HG02588 (cell line): ENCODE results near the gene TPH2.

ENCODE experiments used
- ATAC-seq: cut with Tn5 transposase; IDR thresholded peaks from one replicate; pipeline ENCODE4 v1.9.1; 2021; ENCODE audit warnings: mild to moderate bottlenecking, moderate library complexity; ENCODE audit not compliant: unreplicated experiment

TPH2 gene

DNA sequence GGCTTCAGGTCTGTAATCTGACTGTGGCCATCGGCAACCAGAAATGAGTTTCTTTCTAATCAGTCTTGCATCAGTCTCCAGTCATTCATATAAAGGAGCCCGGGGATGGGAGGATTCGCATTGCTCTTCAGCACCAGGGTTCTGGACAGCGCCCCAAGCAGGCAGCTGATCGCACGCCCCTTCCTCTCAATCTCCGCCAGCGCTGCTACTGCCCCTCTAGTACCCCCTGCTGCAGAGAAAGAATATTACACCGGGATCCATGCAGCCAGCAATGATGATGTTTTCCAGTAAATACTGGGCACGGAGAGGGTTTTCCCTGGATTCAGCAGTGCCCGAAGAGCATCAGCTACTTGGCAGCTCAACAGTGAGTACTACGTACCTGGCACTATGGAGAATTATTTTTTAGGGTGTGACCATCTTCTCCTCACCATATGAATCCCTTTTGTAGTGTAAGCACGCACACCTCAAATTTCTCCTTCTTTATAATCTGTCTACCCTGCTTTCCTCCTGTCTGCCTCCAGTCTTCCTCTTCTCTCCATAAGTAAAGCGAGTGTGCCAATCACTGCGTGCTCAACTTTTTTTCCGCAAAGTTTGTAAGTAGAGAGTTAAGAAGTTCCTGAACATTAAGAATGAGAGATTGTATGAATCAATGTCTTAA lies at the start of gene TPH2:
TPH2 (plus strand) TSS at position 118 of the 658 bp plus-strand sequence; CDS start at position 260, 142 bp downstream.
- no peak for ATAC-seq

DNA sequence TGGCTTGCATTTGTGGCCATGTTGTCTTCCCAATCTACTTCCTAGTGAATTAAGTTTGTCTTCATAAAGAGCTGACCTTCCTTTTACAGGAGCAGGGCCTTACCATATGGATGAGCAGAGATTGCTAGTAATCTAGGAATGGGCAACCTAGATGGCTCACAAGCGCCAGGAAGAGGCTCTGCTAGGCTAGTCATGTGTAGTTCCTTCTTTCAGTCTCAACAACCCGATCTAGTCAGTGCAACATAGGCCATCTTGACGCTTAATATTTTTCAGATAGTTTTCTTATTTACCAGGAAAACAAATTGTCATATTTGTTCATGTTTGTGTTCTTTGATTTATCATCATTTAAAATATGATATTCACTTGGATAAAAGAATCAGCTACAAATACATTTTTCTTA lies 48.2 kb upstream of the TPH2 start:
- ATAC-seq: no peak

DNA sequence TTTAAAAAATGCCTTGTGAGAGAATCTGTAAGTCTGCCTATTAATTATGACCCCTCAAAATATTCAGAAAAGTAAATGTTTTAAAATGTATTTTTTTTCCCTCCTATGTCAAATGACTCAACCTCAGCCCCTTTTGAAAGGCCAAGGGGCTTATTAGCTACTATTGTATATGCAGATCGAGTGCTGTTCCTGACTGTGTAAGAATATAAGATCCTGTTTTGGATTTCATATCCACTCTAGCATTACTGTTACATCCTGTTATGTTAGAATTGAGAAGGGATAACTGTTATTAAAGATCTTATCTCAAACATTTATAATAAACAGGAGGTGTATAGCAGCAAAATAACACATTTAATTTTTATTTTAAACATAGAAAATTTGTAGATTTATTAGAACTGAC lies 46.6 kb upstream of the TPH2 start:
- ATAC-seq: no peak

DNA sequence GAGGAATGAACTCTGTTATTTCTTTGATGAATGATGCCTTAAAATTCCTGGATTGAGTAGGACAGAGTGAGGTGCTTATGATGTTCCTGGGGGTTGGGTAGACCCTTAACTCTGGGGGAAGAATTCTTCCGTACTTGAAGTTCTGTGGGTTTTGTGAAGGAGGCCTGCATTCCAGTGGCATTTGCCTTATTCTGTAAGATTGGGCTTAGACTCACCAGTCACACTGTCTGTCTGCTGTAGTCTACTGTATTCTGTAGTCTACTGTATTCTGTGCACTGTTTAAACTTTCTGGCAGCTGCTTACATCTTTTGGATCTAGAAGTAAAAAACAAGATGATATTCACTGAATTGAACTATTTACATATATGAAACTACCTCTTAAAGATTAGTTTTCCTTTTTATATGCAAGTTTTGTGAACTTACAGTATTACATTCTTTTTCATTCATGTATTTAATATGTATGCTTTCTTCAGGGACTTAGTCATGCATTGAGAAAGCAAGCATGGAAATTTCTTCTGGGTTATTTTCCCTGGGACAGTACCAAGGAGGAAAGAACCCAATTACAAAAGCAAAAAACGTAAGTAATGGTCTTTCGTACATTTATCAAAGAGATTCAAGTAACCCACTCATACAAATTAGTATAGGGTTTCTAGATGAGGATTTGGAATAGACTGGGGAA lies 42.3 kb upstream of the TPH2 start:
- ATAC-seq: no peak

DNA sequence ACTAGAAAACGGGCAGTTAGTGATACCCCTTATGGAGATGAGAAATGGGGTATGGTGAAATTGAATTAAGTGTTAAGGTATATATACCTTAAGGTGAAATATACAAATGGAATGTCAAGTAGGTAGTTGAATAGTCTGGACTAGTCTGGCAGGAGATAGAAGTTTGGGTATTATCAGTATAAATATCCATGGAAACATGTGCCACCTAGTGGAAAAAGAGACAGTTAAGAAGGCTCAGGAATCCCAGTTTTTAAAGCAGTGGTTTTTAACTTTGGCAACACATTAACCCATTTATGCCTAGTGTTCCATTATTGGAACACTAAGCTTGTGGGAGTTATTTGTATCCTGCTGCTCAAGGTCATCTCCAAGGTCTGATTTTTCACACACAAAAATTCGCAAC lies 38.6 kb upstream of the TPH2 start:
- no peak for ATAC-seq

DNA sequence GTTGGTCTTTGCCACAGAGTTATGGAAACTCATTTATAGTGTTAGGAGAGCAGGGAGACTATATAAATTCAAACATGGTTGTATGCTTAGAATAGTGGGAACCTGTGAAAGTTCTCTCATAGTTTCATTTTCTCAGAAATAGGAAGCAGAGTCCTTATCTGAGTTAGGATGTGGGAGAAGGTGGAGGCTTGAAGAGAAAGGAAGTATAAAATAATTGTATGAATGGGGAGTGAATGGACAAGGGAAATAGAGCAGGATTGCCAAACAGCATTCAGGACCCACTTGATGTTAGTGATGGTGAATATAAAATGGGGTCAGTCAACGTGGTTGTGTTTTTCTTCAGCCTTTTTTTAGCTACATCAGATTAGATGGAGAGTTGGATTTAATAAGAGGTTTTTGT lies 34.0 kb upstream of the TPH2 start:
- ATAC-seq: no peak

DNA sequence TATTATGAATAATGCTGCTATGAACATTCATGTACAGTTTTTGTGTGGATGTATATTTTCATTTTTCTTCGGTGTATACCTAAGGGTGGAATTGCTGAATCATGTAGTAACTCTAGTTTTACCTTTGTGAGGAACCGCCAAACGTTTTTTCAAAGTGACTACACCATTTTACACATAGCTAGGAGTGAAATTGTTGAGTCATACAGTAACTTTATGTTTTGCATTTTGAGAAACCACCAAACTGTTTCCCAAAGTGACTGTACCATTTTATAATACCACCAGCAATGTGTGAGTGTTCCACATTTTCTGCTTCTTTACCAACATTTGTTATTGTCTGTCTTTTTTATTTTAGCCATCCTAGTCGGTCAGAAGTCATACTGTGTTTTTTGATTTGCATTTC lies 3.1 kb upstream of the TPH2 start:
- ATAC-seq: peak; percentile 91

DNA sequence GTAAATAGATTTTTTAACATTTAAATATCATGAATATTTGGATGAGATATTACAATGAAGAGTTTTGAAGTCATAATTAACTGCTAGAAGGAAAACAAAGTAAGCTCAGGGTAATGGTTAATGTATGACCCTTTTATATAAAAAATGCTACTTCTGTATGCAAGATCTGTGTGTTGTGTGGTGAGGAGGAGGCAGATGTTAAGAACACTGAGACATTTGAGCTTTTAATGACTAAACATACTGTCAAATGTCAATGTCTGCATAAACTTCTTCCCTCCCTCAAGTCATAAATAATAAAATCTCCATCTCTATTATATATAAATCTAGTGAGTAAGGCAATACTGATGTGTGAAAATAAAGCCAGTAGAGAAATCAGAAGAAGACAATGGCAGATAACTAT lies 1.4 kb downstream of the TPH2 start:
- no peak for ATAC-seq

DNA sequence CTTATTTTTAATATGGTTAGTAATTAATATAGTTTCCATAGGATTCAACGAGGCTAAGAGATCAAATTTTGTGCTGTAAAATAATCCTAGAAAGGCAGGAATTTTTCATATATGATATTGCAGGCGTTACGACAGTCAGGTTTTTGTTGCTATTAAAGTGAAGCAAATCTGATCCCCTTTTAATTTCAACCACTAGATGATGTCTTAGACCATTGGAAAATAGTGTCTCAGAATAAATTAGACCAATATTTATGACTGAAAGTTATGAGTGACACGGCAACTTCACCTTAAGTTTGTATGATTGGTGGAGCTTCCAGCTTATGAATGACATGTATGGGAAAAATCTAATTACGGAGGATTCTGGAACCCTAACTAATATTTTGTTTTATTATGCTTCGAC lies 2.5 kb downstream of the TPH2 start:
- ATAC-seq: no peak

DNA sequence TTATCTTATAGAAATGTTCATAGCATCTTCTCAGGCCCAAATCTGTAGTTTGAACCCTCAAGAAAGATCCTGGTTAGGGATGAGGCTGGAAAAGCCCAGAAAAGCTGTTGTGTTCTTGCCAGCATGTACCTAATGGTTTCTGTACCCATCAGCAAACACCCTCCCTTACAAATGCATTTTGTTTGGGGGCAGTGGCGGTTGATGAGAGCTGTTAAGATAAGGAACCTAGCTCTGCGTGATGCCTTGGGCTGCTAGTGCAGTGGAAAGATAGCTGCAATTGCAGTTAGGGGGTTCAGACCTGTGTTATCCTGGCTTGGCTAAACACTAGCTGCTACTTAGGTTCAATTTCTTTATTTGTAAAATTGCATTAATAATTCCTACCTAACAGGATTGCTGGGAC lies 3.6 kb downstream of the TPH2 start:
- ATAC-seq: no peak

DNA sequence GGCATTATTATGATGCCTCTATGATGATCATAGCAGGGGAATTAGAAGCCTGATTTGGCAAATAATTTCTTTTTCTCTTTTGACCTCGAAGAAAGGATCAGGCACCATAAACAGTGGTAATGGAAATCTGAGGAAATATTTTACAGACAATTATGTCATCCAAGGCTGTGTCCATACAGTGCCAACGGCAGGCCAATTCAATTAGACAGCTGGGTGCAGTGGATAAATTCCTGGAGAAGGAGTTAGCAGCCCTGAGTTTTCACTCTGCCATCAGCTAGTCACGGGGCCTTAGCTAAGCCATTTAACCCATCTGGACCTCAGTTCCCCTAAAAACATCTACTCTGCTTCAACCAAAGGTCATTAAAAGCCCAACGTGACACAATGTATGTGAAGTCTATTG lies 4.1 kb downstream of the TPH2 start:
- ATAC-seq: no peak

DNA sequence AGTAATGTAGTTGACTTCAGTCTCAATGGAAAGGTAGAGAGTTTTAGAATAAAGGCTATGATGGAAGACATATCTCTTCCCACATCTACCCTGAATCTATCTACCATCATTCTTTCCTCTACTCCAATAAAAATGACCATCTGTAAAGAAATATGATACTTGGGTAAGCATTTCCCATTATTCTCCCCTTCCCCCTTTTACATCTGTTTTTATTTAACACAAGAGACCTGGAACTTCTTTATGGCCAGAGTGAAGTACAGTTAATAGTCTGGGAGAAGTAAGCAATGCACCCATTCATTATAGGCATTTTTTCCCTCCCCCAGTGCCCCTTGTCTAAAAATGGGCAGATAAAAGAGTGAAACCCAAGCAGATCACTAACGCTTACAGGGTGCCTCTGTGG lies 6.5 kb downstream of the TPH2 start:
- no peak for ATAC-seq

DNA sequence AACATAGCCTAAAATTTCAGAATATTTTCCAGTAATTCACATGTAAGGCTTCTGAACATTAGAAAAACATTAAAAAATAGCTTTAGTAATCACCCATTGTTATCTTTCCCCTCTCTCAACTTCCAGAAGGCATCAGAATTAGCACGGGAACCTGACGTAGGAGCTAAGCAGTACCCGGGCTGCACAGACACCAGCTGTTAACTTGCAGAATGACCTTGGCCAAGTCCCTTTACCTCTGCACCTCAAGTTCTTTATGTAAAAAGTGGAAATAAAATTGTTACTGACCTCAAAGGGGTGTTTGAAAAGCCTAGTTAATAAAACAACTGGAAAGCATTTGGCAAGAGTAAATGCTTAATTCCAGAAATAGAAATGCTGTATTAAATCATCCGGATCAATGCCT lies 7.2 kb downstream of the TPH2 start:
- ATAC-seq: no peak

DNA sequence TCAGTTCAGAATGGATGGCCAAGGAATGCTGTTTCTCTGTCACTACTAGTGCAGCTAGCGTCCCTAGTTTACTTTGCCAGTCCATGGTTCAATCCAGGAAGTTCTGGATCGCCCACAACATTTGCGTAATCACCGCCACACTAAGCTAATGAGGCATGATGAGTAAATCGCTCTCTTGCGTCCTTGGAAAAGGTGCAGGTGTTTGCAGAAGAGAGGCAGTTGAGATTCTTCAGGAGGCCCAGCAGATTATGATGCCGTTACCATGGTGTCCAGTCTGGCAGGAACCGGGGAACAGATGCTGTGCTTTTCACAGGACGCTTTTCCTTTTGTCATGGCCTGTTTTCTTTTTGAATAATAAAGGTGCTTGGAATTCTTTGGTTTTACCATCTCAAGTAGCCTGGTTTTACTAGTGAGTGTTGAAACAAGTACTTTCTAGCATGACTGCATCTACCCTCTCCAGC lies 9.0 kb downstream of the TPH2 start:
- no peak for ATAC-seq

DNA sequence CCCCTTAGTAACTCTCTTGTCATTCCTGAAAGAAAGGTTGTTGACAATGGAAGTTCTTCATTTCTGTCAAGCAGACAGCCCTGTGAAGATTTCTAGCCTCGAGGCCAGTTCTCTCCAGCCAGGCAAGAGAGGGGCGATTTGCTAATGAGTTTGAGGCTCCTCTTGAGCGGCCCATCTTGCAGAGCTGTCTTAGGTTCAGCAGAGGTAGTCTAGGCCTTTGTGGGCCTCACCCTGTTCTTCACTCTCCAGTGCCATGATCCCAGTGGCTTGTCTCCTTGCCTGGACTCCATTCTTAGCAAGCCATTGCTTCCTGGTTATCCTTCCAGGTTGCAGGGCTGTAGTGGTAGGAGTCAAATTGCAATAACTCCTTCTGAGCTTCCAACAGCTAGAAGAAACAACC lies 9.7 kb downstream of the TPH2 start:
- no peak for ATAC-seq

DNA sequence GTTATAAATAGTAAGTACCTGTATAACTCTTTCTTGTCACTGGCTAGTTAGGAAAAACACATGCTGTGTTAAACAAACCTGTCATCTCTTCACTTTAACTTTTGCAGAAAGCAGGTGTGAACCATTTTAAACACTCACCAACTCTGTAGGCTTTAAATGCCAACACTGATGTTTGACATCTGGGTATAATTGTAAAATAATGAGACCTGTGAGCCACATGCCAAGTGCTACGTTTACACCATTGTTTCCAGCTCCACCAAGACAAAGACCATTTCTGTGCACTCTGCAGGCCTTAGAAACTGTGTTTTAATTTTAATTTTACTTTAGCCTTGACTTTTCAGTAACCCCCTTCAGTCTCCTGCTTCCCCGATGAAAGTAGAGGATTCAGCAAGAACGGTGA lies 11.0 kb downstream of the TPH2 start:
- no peak for ATAC-seq

DNA sequence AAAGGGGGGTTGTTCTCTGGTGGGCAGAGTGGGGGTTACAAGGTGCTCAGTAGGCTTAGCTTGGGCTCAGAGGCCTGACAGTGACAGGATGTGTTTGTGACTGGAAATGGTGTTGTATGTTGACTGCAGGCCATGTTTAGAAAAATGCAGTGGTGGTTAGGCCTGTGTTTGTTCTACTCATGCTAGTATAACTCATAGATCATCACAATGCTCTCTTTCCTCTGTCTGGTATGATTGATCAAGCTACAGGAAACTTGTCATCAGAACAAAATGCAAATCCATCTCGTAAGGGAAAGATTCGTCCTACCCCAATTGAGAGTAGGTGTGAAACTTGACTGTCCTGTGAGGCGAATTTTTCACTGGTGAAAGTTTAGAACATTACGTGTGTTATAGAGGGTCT lies 11.8 kb downstream of the TPH2 start:
- ATAC-seq: no peak

DNA sequence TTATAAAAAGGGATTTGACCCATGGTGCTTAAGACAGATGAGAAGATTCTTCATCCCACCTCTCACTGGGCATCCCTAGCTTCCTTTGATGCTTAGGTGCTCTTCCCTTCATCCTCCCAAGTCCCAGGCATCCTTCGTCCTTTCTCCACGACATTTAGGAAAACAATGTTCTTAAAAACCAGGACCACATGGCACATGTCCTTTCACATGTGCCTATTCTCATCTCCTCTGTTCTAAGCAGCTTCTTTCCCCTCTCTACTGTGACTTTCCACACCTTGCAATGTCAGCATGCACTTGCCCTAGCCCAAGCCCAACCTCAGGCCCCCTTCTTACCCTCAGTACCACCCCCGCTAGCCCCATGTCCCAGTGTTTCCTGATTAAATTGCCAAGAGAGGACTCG lies 12.2 kb downstream of the TPH2 start:
- no peak for ATAC-seq

DNA sequence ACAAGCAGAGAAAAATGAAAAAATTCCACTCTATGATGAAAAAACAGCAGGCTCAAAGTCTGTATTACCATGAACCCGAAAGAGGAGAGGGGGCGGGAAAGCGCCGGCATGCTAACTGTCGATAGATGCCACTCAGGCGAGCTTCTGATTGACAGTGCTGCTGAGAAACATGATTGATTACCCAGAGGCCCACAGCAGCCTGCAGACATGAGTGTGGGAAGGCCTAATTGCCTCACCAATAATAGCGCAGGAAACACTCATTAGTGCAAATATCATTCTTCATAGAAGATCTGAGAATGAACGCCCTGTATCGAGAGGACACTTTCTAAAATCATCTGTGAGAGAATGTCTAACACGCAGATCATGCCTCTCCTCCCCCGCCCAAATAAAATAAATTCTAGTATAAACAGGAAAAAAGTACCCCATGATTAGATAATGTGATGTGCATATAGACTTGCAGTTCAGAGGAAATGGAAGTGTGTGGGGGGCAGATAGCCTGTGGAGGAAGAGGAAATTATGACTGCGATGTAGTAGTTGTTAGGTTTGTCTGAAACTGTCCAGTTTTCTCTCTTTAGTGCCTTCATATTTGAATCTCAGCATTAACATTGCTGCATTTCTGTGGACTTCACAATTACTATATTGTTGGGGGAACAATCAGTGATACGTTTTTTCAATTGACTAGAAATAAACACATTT lies 15.6 kb downstream of the TPH2 start:
- no peak for ATAC-seq

DNA sequence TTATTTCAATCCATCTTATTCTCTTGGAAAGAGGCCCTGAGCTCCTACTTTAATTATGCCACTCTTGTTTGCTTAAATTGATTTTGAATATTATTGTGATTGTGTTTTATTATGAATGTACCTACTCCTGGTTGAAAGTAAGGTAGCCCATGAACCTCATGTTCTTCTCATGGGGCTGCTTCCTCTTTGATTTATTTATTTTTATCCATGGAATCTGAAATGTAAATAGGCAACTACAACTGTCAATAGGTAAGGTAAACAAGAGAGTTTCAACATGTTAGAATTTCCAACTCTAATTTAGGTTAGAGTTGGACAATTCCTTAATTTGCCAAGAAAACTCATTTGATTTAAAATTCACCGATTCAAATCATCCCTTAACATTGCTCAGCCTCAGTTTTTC lies 16.2 kb downstream of the TPH2 start:
- no peak for ATAC-seq

DNA sequence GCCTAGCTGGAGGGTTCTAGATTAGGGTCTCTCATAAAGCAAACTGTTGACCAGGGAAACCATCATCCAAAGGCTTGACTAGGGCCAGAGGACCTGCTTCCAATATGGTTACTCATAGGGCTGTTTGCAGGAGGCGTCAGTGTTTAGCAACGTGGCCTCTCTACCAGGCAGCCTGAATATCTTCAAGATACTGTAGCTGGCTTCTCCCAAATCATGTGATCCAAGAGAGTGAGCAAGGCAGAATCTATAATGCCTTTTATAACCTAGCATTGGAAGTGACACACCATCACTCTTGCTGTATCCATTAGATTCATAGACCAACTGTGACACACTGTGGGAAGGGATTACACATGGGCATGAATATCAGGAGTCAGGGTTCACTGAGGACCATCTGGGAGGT lies 17.3 kb downstream of the TPH2 start:
- ATAC-seq: no peak

DNA sequence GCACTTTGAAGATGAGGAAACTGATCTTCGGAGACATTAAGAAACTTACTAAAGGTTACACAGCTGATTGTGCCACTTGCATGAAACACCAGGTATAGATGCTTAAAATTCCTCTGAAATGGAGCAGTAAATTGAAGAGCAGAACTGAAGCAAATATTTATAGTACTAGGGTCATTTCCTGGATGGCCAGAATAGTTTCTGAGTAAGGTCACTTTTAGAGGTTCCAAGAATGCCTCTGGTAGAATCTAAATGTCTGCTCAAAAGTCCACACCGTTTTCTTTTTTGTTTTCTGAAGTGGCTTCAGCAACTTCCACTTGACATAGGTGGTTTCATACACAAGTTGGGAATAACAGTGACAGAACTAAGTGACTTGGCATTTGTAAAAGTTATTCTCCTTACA lies 19.4 kb downstream of the TPH2 start:
- ATAC-seq: no peak
